Prostate gland (tissue), 2 donors: Measurements from ENCODE around the gene AGFG1.

Experiments used
- CTCF ChIP-seq, 4 experiments: fragments of 200-600 bp in 2 of 4; fragments of 450-650 bp in 2 of 4; sonication (generic) in 2 of 4; IDR thresholded peaks; 1 replicate in 3 of 4; 2 replicates in 1 of 4; pipeline ENCODE4 v1.5.1; 2016 to 2019; ENCODE audit warnings: antibody characterized with exemption in 4 of 4, mild to moderate bottlenecking in 2 of 4, moderate library complexity in 2 of 4
- POLR2A ChIP-seq: fragments of 450-650 bp; IDR thresholded peaks from one replicate; pipeline ENCODE4 v1.6.1; 2016; ENCODE audit warnings: antibody characterized with exemption, mild to moderate bottlenecking

DNA sequence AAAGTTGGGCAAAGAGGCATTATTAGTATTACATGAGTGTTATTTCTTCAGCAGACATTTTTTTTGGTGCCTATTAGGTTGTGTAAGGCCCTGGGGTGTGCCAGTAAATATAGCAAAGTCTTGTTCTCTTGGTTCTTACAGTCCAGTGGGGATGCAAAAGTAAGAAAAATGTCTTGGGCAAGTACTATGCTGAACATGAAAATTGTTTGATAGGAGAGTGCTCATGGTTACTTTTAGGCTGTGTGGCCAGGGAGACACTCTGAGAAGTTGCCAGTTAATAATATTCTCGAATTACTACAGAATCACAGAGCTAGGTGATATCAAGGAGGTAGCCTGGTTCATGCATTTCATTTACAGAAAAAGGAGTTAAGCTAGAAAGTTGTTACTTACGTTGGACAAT lies 1.9 kb downstream of the AGFG1 start:
- no peak for TF ChIP-seq CTCF (IDR thresholded peaks at IDR 0.05)
- TF ChIP-seq POLR2A: no peak
